GM23338 (cell line): ENCODE results near the gene WARS2.

Source experiments
- EZH2 ChIP-seq: fragments of 200-600 bp; sonication (generic); IDR thresholded peaks from one replicate; pipeline ENCODE4 v1.8.0; 2017; ENCODE audit warnings: antibody characterized with exemption, mild to moderate bottlenecking, low read depth; ENCODE audit not compliant: unreplicated experiment
- EZH2phosphoT487 ChIP-seq: fragments of 200-600 bp; sonication (generic); IDR thresholded peaks from one replicate; pipeline ENCODE4 v1.8.1; 2018; ENCODE audit warnings: antibody characterized with exemption; ENCODE audit not compliant: unreplicated experiment
- JUNB ChIP-seq: IDR thresholded peaks from one replicate; pipeline ENCODE4 v1.6.1; 2016; ENCODE audit warnings: antibody characterized with exemption; ENCODE audit not compliant: unreplicated experiment
- NANOG ChIP-seq: IDR thresholded peaks from 2 replicates; pipeline ENCODE4 v1.6.1; 2016; ENCODE audit warnings: antibody characterized with exemption, borderline replicate concordance
- TF ChIP-seq, protein P1 (sequence below), 2 experiments: fragments of 200-600 bp in 1 of 2; sonication (generic) in 1 of 2; conservative IDR thresholded peaks; 2 replicates each; pipeline versions ENCODE4 v1.5.1 to v1.6.1; 2016 to 2017; ENCODE audit warnings: antibody characterized with exemption in 2 of 2, low read depth in 2 of 2, mild to moderate bottlenecking in 2 of 2, moderate library complexity in 1 of 2

GRCh38 chr1:119053917-119054316, 86.5 kb downstream of the WARS2 start:
- no peak for TF ChIP-seq EZH2
- TF ChIP-seq, protein P1, sequence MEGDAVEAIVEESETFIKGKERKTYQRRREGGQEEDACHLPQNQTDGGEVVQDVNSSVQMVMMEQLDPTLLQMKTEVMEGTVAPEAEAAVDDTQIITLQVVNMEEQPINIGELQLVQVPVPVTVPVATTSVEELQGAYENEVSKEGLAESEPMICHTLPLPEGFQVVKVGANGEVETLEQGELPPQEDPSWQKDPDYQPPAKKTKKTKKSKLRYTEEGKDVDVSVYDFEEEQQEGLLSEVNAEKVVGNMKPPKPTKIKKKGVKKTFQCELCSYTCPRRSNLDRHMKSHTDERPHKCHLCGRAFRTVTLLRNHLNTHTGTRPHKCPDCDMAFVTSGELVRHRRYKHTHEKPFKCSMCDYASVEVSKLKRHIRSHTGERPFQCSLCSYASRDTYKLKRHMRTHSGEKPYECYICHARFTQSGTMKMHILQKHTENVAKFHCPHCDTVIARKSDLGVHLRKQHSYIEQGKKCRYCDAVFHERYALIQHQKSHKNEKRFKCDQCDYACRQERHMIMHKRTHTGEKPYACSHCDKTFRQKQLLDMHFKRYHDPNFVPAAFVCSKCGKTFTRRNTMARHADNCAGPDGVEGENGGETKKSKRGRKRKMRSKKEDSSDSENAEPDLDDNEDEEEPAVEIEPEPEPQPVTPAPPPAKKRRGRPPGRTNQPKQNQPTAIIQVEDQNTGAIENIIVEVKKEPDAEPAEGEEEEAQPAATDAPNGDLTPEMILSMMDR (conservative IDR thresholded peaks at IDR 0.05; ENCODE audit: low read depth in 2 of 2) = no peak
- TF ChIP-seq JUNB = no peak
- no peak for TF ChIP-seq EZH2phosphoT487
- TF ChIP-seq NANOG = no peak
